Tibial artery (tissue), 4 donors: ENCODE data around the gene PGLYRP1.

Source experiments
- DNase-seq, 2 donors: peaks; one replicate each; pipeline ENCODE4 v3.0.0-alpha.2; 2019
- H3K27ac ChIP-seq, 2 donors: fragments of 200-600 bp; sonication (generic) in 1 of 2; 1 replicate in 1 of 2; 2 replicates in 1 of 2; pipeline ENCODE4 v1.5.1; 2018 to 2019; ENCODE audit warnings: mild to moderate bottlenecking in 1 of 2
- H3K27me3 ChIP-seq, 2 donors: fragments of 200-600 bp; sonication (generic) in 1 of 2; one replicate each; pipeline versions ENCODE4 v1.5.1 to v1.6.0; 2016 to 2019
- H3K36me3 ChIP-seq, 3 donors: fragments of 200-600 bp; sonication (generic) in 2 of 3; one replicate each; pipeline ENCODE4 v1.5.1; 2016 to 2019; ENCODE audit warnings: mild to moderate bottlenecking in 2 of 3
- H3K4me1 ChIP-seq, 4 donors: fragments of 200-600 bp; sonication (generic) in 2 of 4; 1 replicate in 3 of 4; 2 replicates in 1 of 4; pipeline ENCODE4 v1.5.1; 2016 to 2019
- H3K4me3 ChIP-seq, 2 donors: fragments of 200-600 bp; sonication (generic) in 1 of 2; 1 replicate in 1 of 2; 2 replicates in 1 of 2; pipeline ENCODE4 v1.5.1; 2018 to 2019; ENCODE audit warnings: mild to moderate bottlenecking in 2 of 2
- H3K9me3 ChIP-seq, 3 donors: fragments of 200-600 bp; sonication (generic) in 1 of 3; one replicate each; pipeline ENCODE4 v1.5.1; 2016 to 2019
- CTCF ChIP-seq, 2 experiments: fragments of 200-600 bp in 1 of 2; fragments of 450-650 bp in 1 of 2; IDR thresholded peaks; one replicate each; pipeline ENCODE4 v1.5.1; 2017 to 2019; ENCODE audit warnings: antibody characterized with exemption in 2 of 2, mild to moderate bottlenecking in 1 of 2, moderate library complexity in 1 of 2
- intact Hi-C: fragments of 100-400 bp; cut with DNase I; formaldehyde crosslinking; loops from one replicate; pipeline ENCODE4 v1.15.0; 2023; ENCODE audit warnings: low total_unique reads

PGLYRP1 gene

GRCh38 chr19:45972081-45972946 lies 50.5 kb downstream of the PGLYRP1 start:
- Histone ChIP-seq H3K36me3 (no peaks in the 10 kb centered on the region), H3K4me3 (peak overlapping the region; percentile 35 to 37), H3K9me3 (no peaks in the 10 kb centered on the region), H3K4me1 (peaks cover 0 to 13% (median 7%) of the 10 kb centered on the region in 4 donors), H3K27ac (no peak overlapping the region), H3K27me3 (peaks cover 0 to 81% of the 10 kb centered on the region in 2 donors)
- DNase-seq = peak in 1 of 2 donors; percentile 24
- no peak for TF ChIP-seq CTCF (IDR thresholded peaks at IDR 0.05)
- intact Hi-C loops = no loop called here

GRCh38 chr19:45971260-45971902 lies 51.5 kb downstream of the PGLYRP1 start:
- no peaks in the 10 kb centered on the region for H3K36me3 ChIP-seq
- no peaks in the 10 kb centered on the region for H3K9me3 ChIP-seq
- TF ChIP-seq CTCF (IDR thresholded peaks at IDR 0.05) = no peak
- peaks cover 0 to 78% of the 10 kb centered on the region in 2 donors for H3K27me3 ChIP-seq
- H3K27ac ChIP-seq = no peak overlapping the region
- peak overlapping the region in 1 of 2 donors; percentile 14 for H3K4me3 ChIP-seq
- no peak for DNase-seq
- intact Hi-C loops = no loop called here
- peaks cover 0 to 13% (median 7%) of the 10 kb centered on the region in 4 donors for H3K4me1 ChIP-seq

- Histone ChIP-seq H3K9me3 (no peaks in the 10 kb centered on the region), H3K27ac (no peak overlapping the region), H3K27me3 (peaks cover 0 to 66% of the 10 kb centered on the region in 2 donors), H3K4me3 (no peak overlapping the region), H3K36me3 (no peaks in the 10 kb centered on the region), H3K4me1 (peaks cover 0 to 13% (median 7%) of the 10 kb centered on the region in 4 donors)
- TF ChIP-seq CTCF (IDR thresholded peaks at IDR 0.05) = no peak
- DNase-seq = no peak
- intact Hi-C loops = no loop called here
Observed at GRCh38 chr19:45969676-45970075, 53.2 kb downstream of the PGLYRP1 start.
